Measurements from ENCODE around the gene PLEKHA7.

The PLEKHA7 gene

GRCh38 chr11:16784666-16785065 lies 229.5 kb downstream of the PLEKHA7 start:
- H3K27ac ChIP-seq = no peak overlapping the region
- TF ChIP-seq CTCF (conservative IDR thresholded peaks at IDR 0.05) = no peak

- no peak overlapping the region for H3K27ac ChIP-seq
- no peak for TF ChIP-seq ZFX (IDR thresholded peaks at IDR 0.05)
- TF ChIP-seq CTCF (conservative IDR thresholded peaks at IDR 0.05) = no peak
Measured at GRCh38 chr11:16784097-16784496, 230.1 kb downstream of the PLEKHA7 start.

GRCh38 chr11:16783321-16783801 lies 230.9 kb downstream of the PLEKHA7 start:
- no peak for TF ChIP-seq CTCF (conservative IDR thresholded peaks at IDR 0.05)
- TF ChIP-seq ZFX (IDR thresholded peaks at IDR 0.05) = no peak
- H3K27ac ChIP-seq = no peak overlapping the region; the same call in 1 of the 2 replicates

- peak overlapping the region; percentile 53 for H3K27ac ChIP-seq
- TF ChIP-seq CTCF (conservative IDR thresholded peaks at IDR 0.05) = no peak
- no peak for TF ChIP-seq ZFX (IDR thresholded peaks at IDR 0.05)
Measured at GRCh38 chr11:16781936-16782919, 232.0 kb downstream of the PLEKHA7 start.

GRCh38 chr11:16780698-16781550 lies 233.3 kb downstream of the PLEKHA7 start:
- TF ChIP-seq ZFX (IDR thresholded peaks at IDR 0.05) = no peak
- TF ChIP-seq CTCF (conservative IDR thresholded peaks at IDR 0.05) = no peak
- peak overlapping the region; percentile 53; the same call in 1 of the 2 replicates for H3K27ac ChIP-seq

- TF ChIP-seq CTCF (conservative IDR thresholded peaks at IDR 0.05) (no peak), ZFX (IDR thresholded peaks at IDR 0.05) (no peak)
- H3K27ac ChIP-seq = no peak overlapping the region
Measured at GRCh38 chr11:16780146-16780545, 234.1 kb downstream of the PLEKHA7 start.
